ENCODE measurements around the gene NAP1L1.

NAP1L1 gene

GRCh38 chr12:76047060-76047459 is 37.4 kb downstream of the NAP1L1 start:
- no peaks in the 10 kb centered on the region for H3K27me3 ChIP-seq (ENCODE audit: insufficient read depth, poor library complexity, severe bottlenecking)
- H3K27ac ChIP-seq (replicated peaks) = no peak overlapping the region
- TF ChIP-seq SPI1 (IDR thresholded peaks at IDR 0.05; ENCODE audit: borderline replicate concordance, low read depth) (no peak), GABPA (IDR thresholded peaks at IDR 0.05; ENCODE audit: low read depth) (no peak), POLR2AphosphoS5 (IDR thresholded peaks at IDR 0.05; ENCODE audit: low read depth) (no peak)
- TF ChIP-seq, protein P1, sequence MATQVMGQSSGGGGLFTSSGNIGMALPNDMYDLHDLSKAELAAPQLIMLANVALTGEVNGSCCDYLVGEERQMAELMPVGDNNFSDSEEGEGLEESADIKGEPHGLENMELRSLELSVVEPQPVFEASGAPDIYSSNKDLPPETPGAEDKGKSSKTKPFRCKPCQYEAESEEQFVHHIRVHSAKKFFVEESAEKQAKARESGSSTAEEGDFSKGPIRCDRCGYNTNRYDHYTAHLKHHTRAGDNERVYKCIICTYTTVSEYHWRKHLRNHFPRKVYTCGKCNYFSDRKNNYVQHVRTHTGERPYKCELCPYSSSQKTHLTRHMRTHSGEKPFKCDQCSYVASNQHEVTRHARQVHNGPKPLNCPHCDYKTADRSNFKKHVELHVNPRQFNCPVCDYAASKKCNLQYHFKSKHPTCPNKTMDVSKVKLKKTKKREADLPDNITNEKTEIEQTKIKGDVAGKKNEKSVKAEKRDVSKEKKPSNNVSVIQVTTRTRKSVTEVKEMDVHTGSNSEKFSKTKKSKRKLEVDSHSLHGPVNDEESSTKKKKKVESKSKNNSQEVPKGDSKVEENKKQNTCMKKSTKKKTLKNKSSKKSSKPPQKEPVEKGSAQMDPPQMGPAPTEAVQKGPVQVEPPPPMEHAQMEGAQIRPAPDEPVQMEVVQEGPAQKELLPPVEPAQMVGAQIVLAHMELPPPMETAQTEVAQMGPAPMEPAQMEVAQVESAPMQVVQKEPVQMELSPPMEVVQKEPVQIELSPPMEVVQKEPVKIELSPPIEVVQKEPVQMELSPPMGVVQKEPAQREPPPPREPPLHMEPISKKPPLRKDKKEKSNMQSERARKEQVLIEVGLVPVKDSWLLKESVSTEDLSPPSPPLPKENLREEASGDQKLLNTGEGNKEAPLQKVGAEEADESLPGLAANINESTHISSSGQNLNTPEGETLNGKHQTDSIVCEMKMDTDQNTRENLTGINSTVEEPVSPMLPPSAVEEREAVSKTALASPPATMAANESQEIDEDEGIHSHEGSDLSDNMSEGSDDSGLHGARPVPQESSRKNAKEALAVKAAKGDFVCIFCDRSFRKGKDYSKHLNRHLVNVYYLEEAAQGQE (IDR thresholded peaks at IDR 0.05; ENCODE audit: insufficient replicate concordance, low read depth) = no peak
- TF ChIP-seq, protein P2, sequence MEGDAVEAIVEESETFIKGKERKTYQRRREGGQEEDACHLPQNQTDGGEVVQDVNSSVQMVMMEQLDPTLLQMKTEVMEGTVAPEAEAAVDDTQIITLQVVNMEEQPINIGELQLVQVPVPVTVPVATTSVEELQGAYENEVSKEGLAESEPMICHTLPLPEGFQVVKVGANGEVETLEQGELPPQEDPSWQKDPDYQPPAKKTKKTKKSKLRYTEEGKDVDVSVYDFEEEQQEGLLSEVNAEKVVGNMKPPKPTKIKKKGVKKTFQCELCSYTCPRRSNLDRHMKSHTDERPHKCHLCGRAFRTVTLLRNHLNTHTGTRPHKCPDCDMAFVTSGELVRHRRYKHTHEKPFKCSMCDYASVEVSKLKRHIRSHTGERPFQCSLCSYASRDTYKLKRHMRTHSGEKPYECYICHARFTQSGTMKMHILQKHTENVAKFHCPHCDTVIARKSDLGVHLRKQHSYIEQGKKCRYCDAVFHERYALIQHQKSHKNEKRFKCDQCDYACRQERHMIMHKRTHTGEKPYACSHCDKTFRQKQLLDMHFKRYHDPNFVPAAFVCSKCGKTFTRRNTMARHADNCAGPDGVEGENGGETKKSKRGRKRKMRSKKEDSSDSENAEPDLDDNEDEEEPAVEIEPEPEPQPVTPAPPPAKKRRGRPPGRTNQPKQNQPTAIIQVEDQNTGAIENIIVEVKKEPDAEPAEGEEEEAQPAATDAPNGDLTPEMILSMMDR (IDR thresholded peaks at IDR 0.05; ENCODE audit: insufficient read depth, low read length) = no peak
- no peak overlapping the region for H3K4me3 ChIP-seq (replicated peaks; ENCODE audit: insufficient read depth, low read length)
- no peak for DNase-seq (ENCODE audit: low read depth in 1 of 2, low spot score in 1 of 2)

- TF ChIP-seq, protein P2 (IDR thresholded peaks at IDR 0.05; ENCODE audit: insufficient read depth, low read length) = no peak
- TF ChIP-seq, protein P1 (IDR thresholded peaks at IDR 0.05; ENCODE audit: insufficient replicate concordance, low read depth) = no peak
- no peak for TF ChIP-seq SPI1 (IDR thresholded peaks at IDR 0.05; ENCODE audit: borderline replicate concordance, low read depth)
- TF ChIP-seq GABPA (IDR thresholded peaks at IDR 0.05; ENCODE audit: low read depth) = no peak
- no peak for TF ChIP-seq POLR2AphosphoS5 (IDR thresholded peaks at IDR 0.05; ENCODE audit: low read depth)
- Histone ChIP-seq H3K27me3 (ENCODE audit: insufficient read depth, poor library complexity, severe bottlenecking) (no peaks in the 10 kb centered on the region), H3K4me3 (replicated peaks; ENCODE audit: insufficient read depth, low read length) (no peak overlapping the region), H3K27ac (replicated peaks) (no peak overlapping the region)
- no peak for DNase-seq (ENCODE audit: low read depth in 1 of 2, low spot score in 1 of 2)
Measured at GRCh38 chr12:76043377-76043776, 41.1 kb downstream of the NAP1L1 start.

- TF ChIP-seq SPI1 (IDR thresholded peaks at IDR 0.05; ENCODE audit: borderline replicate concordance, low read depth) (no peak), POLR2AphosphoS5 (IDR thresholded peaks at IDR 0.05; ENCODE audit: low read depth) (no peak), GABPA (IDR thresholded peaks at IDR 0.05; ENCODE audit: low read depth) (no peak)
- TF ChIP-seq, protein P1 (IDR thresholded peaks at IDR 0.05; ENCODE audit: insufficient replicate concordance, low read depth) = no peak
- TF ChIP-seq, protein P2 (IDR thresholded peaks at IDR 0.05; ENCODE audit: insufficient read depth, low read length) = no peak
- H3K4me3 ChIP-seq (replicated peaks; ENCODE audit: insufficient read depth, low read length) = no peak overlapping the region
- DNase-seq (ENCODE audit: low read depth in 1 of 2, low spot score in 1 of 2) = no peak
- no peak overlapping the region for H3K27ac ChIP-seq (replicated peaks)
- no peaks in the 10 kb centered on the region for H3K27me3 ChIP-seq (ENCODE audit: insufficient read depth, poor library complexity, severe bottlenecking)
Measured at GRCh38 chr12:76042147-76042546, 42.3 kb downstream of the NAP1L1 start.
